ENCODE results near the gene RARRES2.
A peak's percentile ranks its signal among the peaks of the same experiment; 100 is the strongest.
"Not testable (repeated sequence)": the region's sequence is repeated elsewhere in the genome, so short reads cannot be mapped to it uniquely, and the experiment has no call there.

Gene RARRES2

GRCh38 chr7:150341263-150342120 lies at the start of gene RARRES2:
Gene RARRES2 (minus strand): TSS chr7:150341629. CDS start chr7:150340609, 1,020 bp downstream.
- no peak for DNase-seq (ENCODE audit: extremely low spot score, insufficient read length, low read depth)
- FAIRE-seq = no peak

- DNase-seq (ENCODE audit: extremely low spot score, insufficient read length, low read depth) = no peak
Measured at GRCh38 chr7:150390205-150390604, 48.8 kb upstream of the RARRES2 start.

GRCh38 chr7:150389532-150389816 lies 48.0 kb upstream of the RARRES2 start:
- FAIRE-seq = no peak

More at GRCh38 chr7:150390205-150390604, 48.8 kb upstream of the RARRES2 start:
- no peak for FAIRE-seq

GRCh38 chr7:150388709-150389531 lies 47.5 kb upstream of the RARRES2 start:
- FAIRE-seq = no peak
- DNase-seq (ENCODE audit: extremely low spot score, insufficient read length, low read depth) = no peak

More at GRCh38 chr7:150389532-150389816, 48.0 kb upstream of the RARRES2 start:
- DNase-seq (ENCODE audit: extremely low spot score, insufficient read length, low read depth) = no peak

GRCh38 chr7:150388306-150388705 lies 46.9 kb upstream of the RARRES2 start:
- FAIRE-seq (no peak), DNase-seq (ENCODE audit: extremely low spot score, insufficient read length, low read depth) (no peak)

GRCh38 chr7:150385884-150386283 lies 44.5 kb upstream of the RARRES2 start:
- FAIRE-seq = not testable (repeated sequence)

GRCh38 chr7:150385302-150385723 lies 43.9 kb upstream of the RARRES2 start:
- DNase-seq (ENCODE audit: extremely low spot score, insufficient read length, low read depth) (no peak), FAIRE-seq (no peak)

More at GRCh38 chr7:150385884-150386283, 44.5 kb upstream of the RARRES2 start:
- not testable (repeated sequence) for DNase-seq (ENCODE audit: extremely low spot score, insufficient read length, low read depth)

GRCh38 chr7:150384406-150385301 lies 43.2 kb upstream of the RARRES2 start:
- FAIRE-seq (no peak), DNase-seq (ENCODE audit: extremely low spot score, insufficient read length, low read depth) (no peak)

- DNase-seq (ENCODE audit: extremely low spot score, insufficient read length, low read depth) (no peak), FAIRE-seq (no peak)
Measured at GRCh38 chr7:150383710-150384397, 42.4 kb upstream of the RARRES2 start.

GRCh38 chr7:150382844-150383225 lies 41.4 kb upstream of the RARRES2 start:
- DNase-seq (ENCODE audit: extremely low spot score, insufficient read length, low read depth) (no peak), FAIRE-seq (peak; percentile 31)

GRCh38 chr7:150382123-150382843 lies 40.9 kb upstream of the RARRES2 start:
- FAIRE-seq = no peak
- no peak for DNase-seq (ENCODE audit: extremely low spot score, insufficient read length, low read depth)

- FAIRE-seq = no peak
- no peak for DNase-seq (ENCODE audit: extremely low spot score, insufficient read length, low read depth)
Measured at GRCh38 chr7:150381785-150382122, 40.3 kb upstream of the RARRES2 start.

- FAIRE-seq = no peak
Measured at GRCh38 chr7:150381096-150381495, 39.7 kb upstream of the RARRES2 start.

GRCh38 chr7:150380463-150380862 lies 39.0 kb upstream of the RARRES2 start:
- peak; percentile 80 for FAIRE-seq

More at GRCh38 chr7:150381096-150381495, 39.7 kb upstream of the RARRES2 start:
- no peak for DNase-seq (ENCODE audit: extremely low spot score, insufficient read length, low read depth)

GRCh38 chr7:150379441-150380379 lies 38.3 kb upstream of the RARRES2 start:
- no peak for DNase-seq (ENCODE audit: extremely low spot score, insufficient read length, low read depth)

More at GRCh38 chr7:150380463-150380862, 39.0 kb upstream of the RARRES2 start:
- DNase-seq (ENCODE audit: extremely low spot score, insufficient read length, low read depth) = no peak

GRCh38 chr7:150378853-150379440 lies 37.5 kb upstream of the RARRES2 start, which contains the start of gene ZNF775:
Gene ZNF775 (plus strand): TSS chr7:150379330. CDS start chr7:150388471, 9,141 bp downstream.
- peak; percentile 97 for DNase-seq (ENCODE audit: extremely low spot score, insufficient read length, low read depth)
- peak; percentile 83 for FAIRE-seq

More at GRCh38 chr7:150379441-150380379, 38.3 kb upstream of the RARRES2 start:
- no peak for FAIRE-seq

Data from GM18507 (cell line).